MG63 (cell line): Measurements from ENCODE around the gene FNBP1. TPM values are rescaled to one million over a fixed set of nuclear protein-coding genes. Genes with fewer than 3 reads are reported as not detected.
"Not testable (repeated sequence)": the region's sequence is repeated elsewhere in the genome, so short reads cannot be mapped to it uniquely, and the experiment has no call there.

Experiments
- DNase-seq: peaks from one replicate; pipeline ENCODE4 v3.0.0-alpha.2; 2020
- H3K27me3 ChIP-seq: fragments of 250-450 bp; sonication (Bioruptor Pico); 2 replicates; pipeline ENCODE4 v1.5.1; 2020; ENCODE audit warnings: mild to moderate bottlenecking, moderate library complexity
- H3K36me3 ChIP-seq: fragments of 250-450 bp; sonication (Bioruptor Pico); 2 replicates; pipeline ENCODE4 v1.5.1; 2020; ENCODE audit warnings: mild to moderate bottlenecking, moderate library complexity
- H3K4me3 ChIP-seq: fragments of 250-450 bp; sonication (Bioruptor Pico); 2 replicates; pipeline ENCODE4 v1.5.1; 2020; ENCODE audit warnings: mild to moderate bottlenecking, moderate library complexity
- H3K9me3 ChIP-seq: fragments of 250-450 bp; sonication (Bioruptor Pico); 2 replicates; pipeline ENCODE4 v1.5.1; 2020; ENCODE audit warnings: mild to moderate bottlenecking, moderate library complexity
- total RNA-seq: library from RNA; depleted of rRNA; stranded (reverse); fragments of >200 nt; shearing (Covaris generic); gene quantifications from 2 replicates; pipeline ENCODE4 v1.2.3, GENCODE V29; 2014; ENCODE audit warnings: low replicate concordance

The FNBP1 gene
- total RNA-seq, 1 experiment from 2014 or later, result 28.1 TPM

GRCh38 chr9:130028493-130029222 lies 14.3 kb downstream of the FNBP1 start:
- Histone ChIP-seq H3K4me3 (no peak overlapping the region), H3K9me3 (no peaks in the 10 kb centered on the region), H3K36me3 (peaks cover 2% of the 10 kb centered on the region; the same call in 1 of the 2 replicates), H3K27me3 (no peaks in the 10 kb centered on the region)
- DNase-seq, result no peak

- H3K27me3 ChIP-seq, result no peaks in the 10 kb centered on the region
- H3K36me3 ChIP-seq, result peaks cover 2% of the 10 kb centered on the region; the same call in 1 of the 2 replicates
- no peak for DNase-seq
- no peaks in the 10 kb centered on the region for H3K9me3 ChIP-seq
- no peak overlapping the region for H3K4me3 ChIP-seq
Measured at GRCh38 chr9:130027533-130028365, 15.2 kb downstream of the FNBP1 start.

GRCh38 chr9:130026583-130027340 lies 16.2 kb downstream of the FNBP1 start:
- Histone ChIP-seq H3K4me3 (no peak overlapping the region), H3K36me3 (peaks cover 2% of the 10 kb centered on the region; the same call in 1 of the 2 replicates), H3K27me3 (no peaks in the 10 kb centered on the region), H3K9me3 (no peaks in the 10 kb centered on the region)
- no peak for DNase-seq

- Histone ChIP-seq H3K9me3 (no peaks in the 10 kb centered on the region), H3K36me3 (peaks cover 2% of the 10 kb centered on the region; the same call in 1 of the 2 replicates), H3K4me3 (no peak overlapping the region), H3K27me3 (no peaks in the 10 kb centered on the region)
- peak; percentile 86 for DNase-seq
Measured at GRCh38 chr9:130024597-130024994, 18.4 kb downstream of the FNBP1 start.

- no peaks in the 10 kb centered on the region for H3K36me3 ChIP-seq
- no peak for DNase-seq
Measured at GRCh38 chr9:130023994-130024596, 18.9 kb downstream of the FNBP1 start.

GRCh38 chr9:130023144-130023787 lies 19.7 kb downstream of the FNBP1 start:
- peak; percentile 55 for DNase-seq
- Histone ChIP-seq H3K27me3 (no peaks in the 10 kb centered on the region), H3K9me3 (no peaks in the 10 kb centered on the region), H3K36me3 (no peaks in the 10 kb centered on the region), H3K4me3 (no peak overlapping the region)

More at GRCh38 chr9:130023994-130024596, 18.9 kb downstream of the FNBP1 start:
- Histone ChIP-seq H3K27me3 (no peaks in the 10 kb centered on the region), H3K4me3 (no peak overlapping the region), H3K9me3 (no peaks in the 10 kb centered on the region)

- H3K9me3 ChIP-seq, result no peaks in the 10 kb centered on the region
- no peak for DNase-seq
- H3K27me3 ChIP-seq, result no peaks in the 10 kb centered on the region
- no peaks in the 10 kb centered on the region for H3K36me3 ChIP-seq
- H3K4me3 ChIP-seq, result no peak overlapping the region
Measured at GRCh38 chr9:130022566-130023143, 20.3 kb downstream of the FNBP1 start.

GRCh38 chr9:130021842-130022241 lies 21.1 kb downstream of the FNBP1 start:
- not testable (repeated sequence) for H3K36me3 ChIP-seq, H3K27me3 ChIP-seq, H3K4me3 ChIP-seq, DNase-seq, H3K9me3 ChIP-seq

- Histone ChIP-seq H3K9me3 (0 out of 2 replicates have a peak, but pooled peaks cover 2% of the 10 kb centered on the region), H3K4me3 (no peak overlapping the region), H3K36me3 (peaks cover 4% of the 10 kb centered on the region), H3K27me3 (no peaks in the 10 kb centered on the region)
- DNase-seq, result no peak
Measured at GRCh38 chr9:130021123-130021522, 21.9 kb downstream of the FNBP1 start.

- Histone ChIP-seq H3K4me3 (no peak overlapping the region), H3K27me3 (no peaks in the 10 kb centered on the region), H3K9me3 (0 out of 2 replicates have a peak, but pooled peaks cover 2% of the 10 kb centered on the region), H3K36me3 (peaks cover 7% of the 10 kb centered on the region)
- DNase-seq, result no peak
Measured at GRCh38 chr9:130020618-130021017, 22.4 kb downstream of the FNBP1 start.

GRCh38 chr9:130018265-130018664 lies 24.7 kb downstream of the FNBP1 start:
- Histone ChIP-seq H3K27me3 (no peaks in the 10 kb centered on the region), H3K36me3 (peaks cover 7% of the 10 kb centered on the region), H3K4me3 (no peak overlapping the region), H3K9me3 (0 out of 2 replicates have a peak, but pooled peaks cover 2% of the 10 kb centered on the region)
- DNase-seq, result no peak

GRCh38 chr9:130017510-130017909 lies 25.5 kb downstream of the FNBP1 start:
- DNase-seq, H3K36me3 ChIP-seq, H3K4me3 ChIP-seq, H3K27me3 ChIP-seq, H3K9me3 ChIP-seq: not testable (repeated sequence)

- H3K4me3 ChIP-seq, result no peak overlapping the region
- H3K27me3 ChIP-seq, result no peaks in the 10 kb centered on the region
- H3K9me3 ChIP-seq, result peaks cover 4% of the 10 kb centered on the region
- peaks cover 7% of the 10 kb centered on the region for H3K36me3 ChIP-seq
- no peak for DNase-seq
Measured at GRCh38 chr9:130017076-130017475, 25.9 kb downstream of the FNBP1 start.

- Histone ChIP-seq H3K9me3 (peaks cover 10% of the 10 kb centered on the region), H3K36me3 (peaks cover 7% of the 10 kb centered on the region), H3K4me3 (no peak overlapping the region), H3K27me3 (no peaks in the 10 kb centered on the region)
- no peak for DNase-seq
Measured at GRCh38 chr9:130015353-130016019, 27.5 kb downstream of the FNBP1 start.

GRCh38 chr9:130013326-130013725 lies 29.7 kb downstream of the FNBP1 start:
- no peaks in the 10 kb centered on the region for H3K27me3 ChIP-seq
- DNase-seq, result no peak
- no peak overlapping the region for H3K4me3 ChIP-seq
- H3K36me3 ChIP-seq, result peaks cover 7% of the 10 kb centered on the region
- peaks cover 10% of the 10 kb centered on the region for H3K9me3 ChIP-seq
